ENCODE results near the gene AWAT2.

Gene AWAT2, protein sequence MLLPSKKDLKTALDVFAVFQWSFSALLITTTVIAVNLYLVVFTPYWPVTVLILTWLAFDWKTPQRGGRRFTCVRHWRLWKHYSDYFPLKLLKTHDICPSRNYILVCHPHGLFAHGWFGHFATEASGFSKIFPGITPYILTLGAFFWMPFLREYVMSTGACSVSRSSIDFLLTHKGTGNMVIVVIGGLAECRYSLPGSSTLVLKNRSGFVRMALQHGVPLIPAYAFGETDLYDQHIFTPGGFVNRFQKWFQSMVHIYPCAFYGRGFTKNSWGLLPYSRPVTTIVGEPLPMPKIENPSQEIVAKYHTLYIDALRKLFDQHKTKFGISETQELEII

DNA sequence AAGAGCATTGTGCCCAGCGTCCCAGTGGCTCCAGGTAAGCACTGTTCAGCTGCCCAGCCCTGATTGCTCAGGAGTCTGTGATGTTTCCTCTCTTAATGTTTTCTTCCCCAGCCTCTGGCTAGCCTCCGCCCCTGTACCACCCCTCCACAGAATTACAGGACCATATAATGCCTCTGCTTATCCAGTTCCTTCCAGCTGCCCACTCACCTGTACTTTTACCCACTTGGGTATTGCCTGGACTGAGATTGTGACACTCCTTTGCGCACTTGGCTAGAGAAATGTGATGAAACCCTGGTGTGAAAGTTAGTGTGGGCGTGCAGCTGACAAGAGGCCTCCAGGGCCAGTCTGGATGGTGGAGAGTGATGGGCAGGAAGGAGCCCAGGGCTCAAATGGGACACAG, at the start of gene AWAT2:
TSS of gene AWAT2 (minus strand) at position 14 of the 400 bp plus-strand sequence. CDS start at position 8, 6 bp downstream.
- DNase-seq: no peak

DNA sequence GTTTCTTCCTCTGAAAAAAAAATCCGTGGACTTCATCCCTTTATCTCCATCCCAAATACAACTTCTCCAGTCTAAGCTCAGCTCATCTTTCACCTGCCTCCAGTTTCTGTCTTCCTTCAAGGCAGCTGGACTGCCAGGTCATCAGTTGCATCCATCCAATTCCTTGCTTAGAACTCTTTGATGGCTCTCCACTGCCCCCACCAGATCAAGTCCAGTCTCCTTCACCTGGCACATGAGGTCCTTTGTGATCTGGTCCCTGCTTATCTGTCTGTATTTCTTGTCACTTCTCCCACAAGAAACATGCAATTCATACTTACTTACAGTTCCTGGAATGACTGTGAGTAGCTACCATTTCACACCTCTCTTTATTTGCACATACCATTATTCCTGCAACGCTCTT, 46.3 kb upstream of the AWAT2 start:
- DNase-seq: no peak

DNA sequence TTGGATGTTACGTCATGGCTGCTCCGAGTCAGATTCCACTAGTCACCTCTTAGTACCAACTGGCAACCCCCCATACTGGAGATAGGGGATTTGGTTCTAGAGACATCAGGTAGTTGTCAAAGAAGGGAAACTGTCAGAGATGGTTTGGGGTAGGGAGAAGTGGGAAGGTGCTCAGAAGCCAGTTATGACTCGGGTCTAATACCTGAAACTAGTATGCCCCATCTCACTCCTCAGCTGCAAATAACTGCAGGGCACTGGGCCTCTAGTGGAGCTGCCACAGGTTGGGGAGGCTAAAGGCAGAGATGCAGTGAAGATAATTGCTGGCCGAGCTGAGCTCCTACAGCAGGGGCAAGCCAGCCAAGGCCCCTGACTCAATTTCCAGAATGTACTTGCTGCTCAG, 42.5 kb upstream of the AWAT2 start:
- DNase-seq: peak; percentile 2

DNA sequence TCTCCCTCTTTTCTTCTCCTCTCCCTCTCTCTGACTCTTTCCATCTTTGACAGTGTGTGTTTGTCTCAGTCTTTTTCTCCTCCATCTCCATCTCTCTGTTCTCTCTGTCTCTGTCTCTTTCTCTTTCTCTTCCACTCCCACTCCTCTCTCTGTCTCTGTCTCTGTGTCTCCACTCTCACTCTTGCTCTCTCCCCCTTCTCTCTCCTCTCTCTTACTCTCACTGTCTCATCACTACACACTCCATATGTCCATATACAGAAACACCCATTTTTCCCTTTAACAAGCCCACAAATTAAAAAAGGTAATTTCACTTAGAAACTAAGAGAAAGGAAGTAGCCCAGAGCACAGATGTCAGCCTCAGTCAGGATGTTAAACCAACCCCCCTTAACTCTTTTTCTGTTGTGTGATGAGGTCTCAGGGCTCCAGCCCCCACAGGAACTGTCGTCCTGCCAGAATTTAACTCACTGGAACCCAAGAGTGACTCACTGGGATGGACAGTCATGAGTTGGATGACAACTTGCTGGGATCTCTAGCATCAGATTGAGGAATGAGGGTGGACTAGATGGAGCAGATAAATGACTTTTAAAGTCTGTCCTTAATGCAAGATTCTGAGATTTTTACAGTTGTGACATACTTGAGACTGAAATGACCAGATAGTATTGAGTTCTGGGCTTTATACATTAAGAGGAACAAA, 40.0 kb upstream of the AWAT2 start:
- no peak for DNase-seq

DNA sequence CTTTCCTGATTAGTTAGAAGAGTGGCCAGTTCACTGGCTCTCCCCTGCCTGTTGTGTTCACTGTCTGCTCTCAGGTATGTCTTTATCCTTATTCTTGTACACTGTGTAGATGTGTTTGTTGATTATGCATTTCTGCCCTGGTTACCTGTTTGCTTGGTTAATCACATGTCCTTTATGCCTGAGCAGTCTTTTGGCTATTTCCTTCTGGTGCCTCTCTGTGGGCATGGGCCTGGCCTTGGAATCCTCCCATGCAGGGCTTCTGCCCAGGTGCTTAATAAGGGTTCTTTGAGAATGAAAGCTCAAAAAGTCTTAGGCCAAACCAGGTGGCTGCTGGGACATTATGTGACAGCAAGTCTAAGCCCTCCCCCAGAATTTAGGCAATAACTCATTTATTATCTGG, 39.0 kb upstream of the AWAT2 start:
- DNase-seq: no peak

DNA sequence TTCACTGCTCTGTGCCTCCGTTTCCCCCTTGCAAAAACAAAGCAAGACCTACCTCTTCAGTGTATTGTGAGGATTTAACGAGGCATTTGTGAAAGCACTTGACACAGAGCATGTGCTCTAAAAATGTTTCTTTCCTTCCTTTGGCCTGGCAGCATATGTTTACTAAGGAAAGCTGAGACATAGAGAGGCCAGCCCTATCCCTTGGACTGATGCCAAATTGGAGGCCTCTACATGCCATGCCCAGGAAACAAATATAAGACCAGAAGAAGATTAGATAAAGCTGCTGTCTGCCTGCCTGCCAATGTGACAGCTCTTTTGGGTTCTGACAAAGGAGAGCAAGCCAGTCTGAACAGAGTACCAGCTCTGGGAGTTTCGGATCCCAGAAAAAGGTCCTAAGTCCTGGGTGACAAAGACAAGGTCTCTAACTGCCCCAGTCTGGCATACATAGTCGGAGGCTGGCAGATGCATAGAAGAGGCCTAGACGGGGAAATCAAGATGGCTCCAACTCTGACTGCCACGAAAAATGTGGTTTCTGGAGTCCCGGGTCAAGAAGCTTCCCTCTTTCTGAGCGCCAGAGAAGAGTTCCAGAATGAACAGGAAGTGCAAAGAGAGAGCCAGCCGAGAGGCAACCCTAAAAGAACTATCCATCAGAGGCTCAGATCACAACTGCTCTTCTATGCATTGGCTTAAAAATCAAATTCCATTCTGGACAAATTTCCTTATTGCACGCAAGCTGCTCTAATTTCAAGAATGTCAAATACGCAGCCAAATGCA, 38.3 kb upstream of the AWAT2 start:
- no peak for DNase-seq

DNA sequence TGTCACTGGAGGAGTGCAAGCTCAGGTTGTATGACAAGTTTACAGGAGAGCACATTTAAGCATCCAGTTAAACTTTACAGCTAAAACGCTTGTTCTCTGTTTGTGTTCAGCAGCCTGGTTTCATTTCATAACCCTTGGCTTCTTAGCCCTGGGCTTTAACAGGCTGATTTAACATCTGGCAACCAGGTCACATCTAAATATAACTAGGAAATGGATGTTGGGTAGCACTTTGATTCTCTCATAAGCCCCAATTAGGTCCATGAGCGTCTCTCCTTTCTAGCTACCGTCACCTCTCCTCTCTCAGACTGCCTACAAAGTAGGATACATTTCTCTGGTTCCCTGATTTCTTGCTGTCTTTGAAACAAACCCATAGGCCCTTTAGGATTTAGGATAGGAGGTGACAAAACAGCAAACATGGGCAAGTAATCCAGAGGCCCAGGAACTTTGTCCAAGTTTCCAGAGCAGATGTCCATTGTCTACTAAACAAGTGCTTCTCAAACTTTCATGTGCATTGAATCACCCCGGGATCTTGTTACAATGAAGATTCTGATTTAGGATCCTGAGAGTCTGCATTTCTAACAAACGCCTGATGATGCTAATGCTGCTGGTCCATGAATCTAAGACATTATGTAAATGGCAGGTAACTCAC, 35.0 kb upstream of the AWAT2 start:
- no peak for DNase-seq

DNA sequence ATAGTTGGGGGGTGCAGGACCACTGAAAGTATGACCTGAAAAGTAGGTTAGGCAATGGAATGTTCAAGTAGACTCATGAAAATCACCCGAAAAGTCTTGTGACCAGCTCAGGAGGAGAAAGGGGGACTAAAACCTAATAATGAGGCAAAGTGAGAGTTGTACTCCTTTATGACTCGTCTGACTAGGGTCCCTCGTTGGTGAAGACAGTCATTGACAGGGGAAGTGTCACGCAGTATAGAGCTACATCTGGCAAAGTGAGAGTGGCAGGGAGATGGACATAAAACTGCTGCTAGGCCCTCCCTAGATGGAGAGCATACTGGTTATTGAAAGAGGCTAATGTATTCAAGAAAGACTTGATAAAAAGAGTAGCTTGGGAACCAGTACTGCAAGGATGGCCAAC, 33.0 kb upstream of the AWAT2 start:
- no peak for DNase-seq

DNA sequence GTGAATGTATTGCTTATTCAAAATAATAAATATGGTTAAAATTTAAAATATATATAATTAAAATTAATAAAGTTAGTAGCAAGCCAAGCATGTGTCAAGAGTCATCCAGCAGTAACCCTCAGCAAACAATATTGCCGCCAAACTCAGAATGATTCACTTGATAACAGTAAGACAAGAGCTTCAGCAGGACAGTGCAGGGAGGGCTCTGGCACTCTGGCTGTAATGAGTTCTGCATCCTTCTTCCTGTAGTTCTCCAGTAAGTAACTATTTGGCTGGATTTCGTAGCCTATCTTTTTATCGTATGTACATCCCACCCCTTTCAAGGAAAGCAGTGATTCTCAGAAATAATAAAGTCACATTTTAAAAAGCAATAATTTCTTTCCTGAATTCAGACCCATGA, 30.1 kb upstream of the AWAT2 start:
- no peak for DNase-seq

DNA sequence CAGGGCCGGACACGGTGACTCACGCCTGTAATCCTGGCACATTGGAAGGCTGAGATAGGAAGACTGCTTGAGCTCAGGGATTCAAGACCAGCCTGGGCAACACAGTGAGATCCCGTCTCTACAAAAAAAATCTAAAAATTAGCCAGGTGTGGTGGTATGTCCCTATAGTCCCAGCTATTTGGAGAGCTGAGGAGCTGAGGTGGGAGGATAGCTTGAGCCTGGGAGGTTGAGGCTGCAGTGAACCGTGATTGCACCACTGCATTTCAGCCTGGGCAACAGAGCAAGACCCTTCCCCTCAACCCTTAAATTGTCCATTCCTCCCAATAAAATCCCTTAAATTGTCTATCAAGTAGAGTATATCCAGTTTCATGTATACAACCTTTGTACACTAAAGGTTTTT, 29.6 kb upstream of the AWAT2 start:
- DNase-seq: no peak

DNA sequence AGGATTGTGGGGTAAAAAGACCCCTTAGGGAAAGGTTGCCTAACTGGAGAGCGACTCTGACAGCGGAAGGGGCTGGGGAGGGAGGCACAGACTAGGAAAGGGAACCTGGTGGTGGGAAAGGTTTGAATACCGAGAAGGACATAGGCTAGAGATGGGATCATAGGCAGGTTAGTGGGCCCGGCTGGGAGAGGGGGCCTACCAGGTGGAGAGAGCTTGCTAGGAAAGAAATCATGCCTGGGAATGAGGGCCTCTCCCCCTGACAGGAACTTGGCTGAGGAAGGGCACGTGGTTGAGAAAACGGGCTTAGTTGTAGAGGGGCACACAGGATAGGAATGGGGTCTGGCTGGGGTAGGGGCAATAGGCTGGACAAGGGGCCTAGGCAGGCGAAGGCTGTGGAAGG, 16.9 kb upstream of the AWAT2 start:
- no peak for DNase-seq

DNA sequence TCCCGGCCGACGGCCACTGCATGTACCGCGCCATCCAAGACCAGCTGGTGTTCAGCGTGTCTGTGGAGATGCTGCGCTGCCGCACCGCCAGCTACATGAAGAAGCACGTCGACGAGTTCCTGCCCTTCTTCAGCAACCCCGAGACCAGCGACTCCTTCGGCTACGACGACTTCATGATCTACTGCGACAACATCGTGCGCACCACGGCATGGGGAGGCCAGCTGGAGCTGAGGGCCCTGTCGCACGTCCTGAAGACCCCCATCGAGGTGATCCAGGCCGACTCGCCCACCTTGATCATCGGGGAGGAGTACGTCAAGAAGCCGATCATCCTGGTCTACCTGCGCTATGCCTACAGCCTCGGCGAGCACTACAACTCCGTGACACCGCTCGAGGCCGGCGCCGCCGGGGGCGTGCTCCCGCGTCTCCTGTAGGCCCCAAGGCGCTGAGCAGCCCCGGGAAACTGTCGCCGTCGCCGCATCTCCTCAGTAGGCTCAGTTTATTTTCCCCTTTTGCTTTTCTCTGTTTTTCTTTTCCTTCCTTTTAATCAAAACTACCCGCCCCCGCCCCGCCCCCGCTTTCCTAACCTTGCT, 13.3 kb upstream of the AWAT2 start:
- DNase-seq: no peak

DNA sequence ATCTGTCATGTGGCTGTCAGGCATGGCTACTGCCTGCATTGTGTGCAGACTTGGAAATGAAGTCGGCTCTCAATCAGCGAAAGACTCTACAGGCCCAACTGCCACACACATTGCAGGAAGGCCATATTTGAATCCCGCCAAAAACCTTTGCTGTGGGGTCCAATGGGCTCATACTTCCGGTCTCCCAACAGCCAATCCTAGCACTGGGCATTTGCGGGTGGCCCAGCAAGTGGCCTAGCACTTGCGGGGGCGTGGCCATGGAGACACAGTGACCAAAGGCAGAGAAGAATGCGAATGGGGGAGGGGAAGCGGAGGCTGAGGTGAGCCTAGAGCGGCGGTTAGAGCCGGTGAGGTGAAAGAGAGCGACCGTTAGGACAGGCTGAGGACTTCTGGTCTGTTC, 12.3 kb upstream of the AWAT2 start, which contains the start of gene OTUD6A:
TSS of gene OTUD6A (plus strand) at position 382 of the 400 bp plus-strand sequence. CDS start 68 bp downstream, outside the sequence.
- no peak for DNase-seq

DNA sequence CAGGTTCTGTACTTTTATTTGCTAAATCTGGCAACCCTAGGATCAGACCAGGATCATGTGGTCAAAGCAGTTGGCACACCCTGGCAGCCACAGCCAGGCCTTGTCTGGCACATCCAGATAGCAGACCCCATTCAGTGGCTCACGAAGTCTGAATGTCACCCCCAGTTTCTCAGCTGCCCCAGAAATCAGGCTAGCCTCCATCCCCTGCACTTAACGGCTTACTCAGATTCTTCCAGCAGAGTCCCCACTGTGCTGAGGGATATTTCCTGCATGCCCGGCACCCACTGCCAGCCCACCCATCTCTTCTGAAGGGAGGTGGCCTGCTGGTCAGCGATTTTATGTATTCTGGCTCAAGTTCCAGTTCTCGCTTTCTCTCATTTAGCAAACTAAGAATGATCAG, 4.7 kb upstream of the AWAT2 start:
- DNase-seq: no peak

DNA sequence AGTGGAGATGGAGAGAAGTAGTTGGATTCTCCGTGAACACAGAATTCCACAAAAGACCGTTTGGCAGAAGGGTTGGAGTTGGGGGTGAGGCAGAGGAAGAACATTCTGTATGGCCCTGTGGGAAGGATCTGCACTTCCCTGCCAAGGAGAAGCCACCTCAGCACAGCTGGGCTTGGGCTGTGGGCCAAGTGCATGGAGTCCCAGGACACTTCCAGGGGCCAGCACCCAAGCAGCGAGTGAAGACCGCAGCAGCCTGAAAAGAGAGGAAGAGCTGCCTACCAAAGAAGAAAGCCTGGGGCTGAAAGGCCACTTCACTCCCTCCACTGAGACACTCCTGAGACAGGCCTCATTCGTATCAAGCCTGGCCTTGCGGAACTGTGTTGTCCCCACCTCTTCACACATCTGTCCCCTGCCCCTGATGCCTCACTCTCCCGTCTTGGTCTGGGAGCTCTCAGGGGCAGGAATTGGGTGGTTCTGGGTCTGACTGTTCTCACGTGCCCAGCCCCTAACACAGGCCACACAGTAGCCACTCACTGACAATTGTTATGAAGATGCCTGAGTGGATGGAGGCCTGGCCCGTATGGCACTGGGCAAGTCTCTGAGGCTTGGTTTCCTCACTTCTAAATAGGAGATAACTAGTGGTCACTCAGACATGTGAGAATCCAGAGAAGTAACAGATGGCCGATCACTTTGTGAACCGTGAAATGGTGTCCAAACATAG, 3.3 kb upstream of the AWAT2 start:
- no peak for DNase-seq

DNA sequence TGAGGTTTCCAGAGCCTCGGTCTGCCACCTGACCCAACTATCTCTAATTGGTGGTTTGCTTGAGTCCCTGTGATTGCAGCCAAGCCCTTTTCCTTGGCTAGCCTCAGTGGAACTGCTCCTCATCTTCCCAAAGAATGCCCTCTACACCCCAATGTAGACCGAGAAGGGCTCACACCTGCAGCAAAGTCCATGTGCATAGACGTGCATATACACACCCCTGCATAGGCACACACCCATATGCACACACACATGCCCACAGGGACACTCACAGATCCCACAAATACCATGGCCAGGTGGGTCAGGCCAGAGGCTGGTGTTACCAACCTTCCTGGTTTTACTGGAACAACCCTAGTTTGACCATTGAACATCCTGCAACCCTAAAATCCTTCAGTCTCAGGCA, 332 bp downstream of the AWAT2 start:
- no peak for DNase-seq

DNA sequence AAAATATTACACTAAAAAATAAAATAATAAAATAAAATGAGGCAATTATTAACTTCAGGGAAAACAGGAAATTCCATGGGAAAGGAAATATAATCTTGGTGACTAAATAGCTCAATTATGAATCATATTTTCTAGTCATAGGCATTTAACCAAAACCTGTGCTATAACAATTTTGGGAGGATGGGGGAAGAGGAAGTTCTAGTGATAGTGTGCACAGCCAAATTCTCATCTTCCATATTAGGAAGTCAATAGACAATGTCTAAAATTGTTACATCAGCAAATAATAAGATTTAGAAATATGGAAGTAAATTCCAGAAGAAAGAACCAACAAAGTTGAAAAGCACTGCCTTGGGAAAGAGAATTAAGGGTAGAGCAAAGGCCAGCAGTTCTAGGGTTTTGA, 2.8 kb downstream of the AWAT2 start:
- DNase-seq: no peak

DNA sequence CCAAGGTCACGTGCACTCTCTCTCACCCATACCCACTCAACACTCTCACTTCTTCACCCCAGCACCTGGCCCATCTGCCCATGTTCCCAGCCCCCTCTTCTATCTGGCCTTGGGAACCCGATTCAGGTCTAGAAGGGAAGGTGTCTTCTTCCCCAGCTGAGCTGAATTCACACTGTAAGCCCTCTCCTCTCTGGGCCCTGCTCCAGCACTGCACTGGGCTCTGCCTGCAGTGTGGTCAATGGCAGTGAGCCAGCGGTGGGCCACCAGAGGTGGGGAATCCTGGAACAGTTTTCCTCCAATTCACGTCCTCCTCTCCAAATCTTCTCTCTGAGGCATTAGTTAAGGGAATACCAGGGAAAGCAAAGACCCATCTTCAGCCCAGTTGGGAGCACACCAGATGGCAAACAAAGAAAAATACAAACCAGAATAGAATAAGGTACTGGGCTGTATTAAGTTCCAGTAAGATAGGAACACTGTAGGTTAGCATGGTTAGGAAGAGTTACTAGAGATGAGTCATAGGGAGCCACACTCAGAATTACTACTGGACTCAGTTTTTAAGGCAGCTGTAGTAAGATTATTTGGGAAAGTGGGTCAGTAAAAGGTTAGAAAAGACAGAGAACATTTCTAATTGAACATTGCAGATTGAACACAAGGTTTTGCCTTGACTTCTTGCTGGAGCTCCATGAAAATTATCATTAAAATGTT, 5.0 kb downstream of the AWAT2 start:
- no peak for DNase-seq

DNA sequence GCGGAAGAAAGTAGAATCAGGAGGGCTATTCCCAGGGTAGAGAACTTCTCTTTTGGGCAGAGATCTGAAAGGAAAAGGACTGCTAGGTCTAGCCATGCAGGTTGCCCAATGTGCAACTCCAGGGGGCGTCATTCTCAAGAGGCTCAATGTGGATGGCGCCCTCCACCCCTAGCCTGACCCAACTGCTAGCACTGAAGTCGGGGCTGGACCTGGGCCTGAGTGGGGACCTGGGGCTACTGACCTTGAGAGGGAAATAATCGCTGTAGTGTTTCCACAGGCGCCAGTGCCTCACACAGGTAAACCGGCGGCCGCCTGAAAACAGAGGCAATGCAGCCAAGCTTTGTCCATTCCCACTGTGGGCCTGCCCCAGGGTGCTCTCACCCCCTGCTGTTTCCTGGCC, 6.1 kb downstream of the AWAT2 start:
- no peak for DNase-seq

DNA sequence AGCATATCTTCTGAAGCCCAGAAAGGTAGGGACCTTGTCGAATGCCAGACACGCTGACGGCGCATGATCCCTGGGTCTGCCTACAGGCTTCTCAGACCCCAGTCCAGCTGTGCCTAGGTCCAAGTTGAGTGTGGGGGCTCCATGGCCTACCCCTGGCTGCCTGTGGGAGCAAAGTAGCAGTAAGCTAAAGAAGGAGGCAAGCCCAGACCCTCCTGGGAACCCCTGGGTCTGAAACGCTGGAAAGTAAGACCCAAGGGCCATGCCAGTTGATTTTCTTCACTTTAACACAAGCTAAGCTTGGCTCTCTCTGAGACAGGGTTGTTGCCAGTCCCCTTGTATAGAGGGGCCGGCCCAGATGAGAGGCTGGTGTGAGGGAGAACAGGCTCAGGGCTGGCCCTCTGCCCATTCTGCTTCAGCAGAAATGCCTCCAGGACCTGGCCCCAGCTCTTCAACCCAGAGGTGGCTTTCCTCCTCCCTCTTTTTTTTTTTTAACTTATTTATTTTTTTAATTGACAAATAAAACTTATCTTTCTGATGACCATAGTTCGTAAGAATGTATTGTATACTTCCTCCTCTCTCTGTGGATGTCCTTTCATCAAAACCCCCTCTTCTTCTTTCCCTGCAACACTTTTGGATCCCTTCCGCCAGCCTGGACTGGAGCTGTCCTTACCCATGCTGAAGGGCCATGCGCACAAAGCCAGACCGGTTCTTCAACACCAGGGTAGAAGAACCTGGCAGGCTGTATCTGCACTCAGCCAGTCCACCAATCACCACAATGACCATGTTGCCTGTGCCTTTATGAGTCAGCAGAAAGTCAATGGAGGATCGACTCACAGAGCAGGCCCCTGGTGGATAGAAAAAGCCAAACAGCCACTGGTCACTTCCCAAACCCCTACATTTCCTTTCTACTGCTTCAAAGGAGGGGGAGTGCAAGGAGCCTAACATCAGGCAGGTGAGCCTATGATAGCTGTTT, 7.1 kb downstream of the AWAT2 start:
- DNase-seq: no peak
